ENCODE data around the gene FLT3.
A peak's percentile ranks its signal among the peaks of the same experiment; 100 is the strongest.

FLT3 gene

DNA sequence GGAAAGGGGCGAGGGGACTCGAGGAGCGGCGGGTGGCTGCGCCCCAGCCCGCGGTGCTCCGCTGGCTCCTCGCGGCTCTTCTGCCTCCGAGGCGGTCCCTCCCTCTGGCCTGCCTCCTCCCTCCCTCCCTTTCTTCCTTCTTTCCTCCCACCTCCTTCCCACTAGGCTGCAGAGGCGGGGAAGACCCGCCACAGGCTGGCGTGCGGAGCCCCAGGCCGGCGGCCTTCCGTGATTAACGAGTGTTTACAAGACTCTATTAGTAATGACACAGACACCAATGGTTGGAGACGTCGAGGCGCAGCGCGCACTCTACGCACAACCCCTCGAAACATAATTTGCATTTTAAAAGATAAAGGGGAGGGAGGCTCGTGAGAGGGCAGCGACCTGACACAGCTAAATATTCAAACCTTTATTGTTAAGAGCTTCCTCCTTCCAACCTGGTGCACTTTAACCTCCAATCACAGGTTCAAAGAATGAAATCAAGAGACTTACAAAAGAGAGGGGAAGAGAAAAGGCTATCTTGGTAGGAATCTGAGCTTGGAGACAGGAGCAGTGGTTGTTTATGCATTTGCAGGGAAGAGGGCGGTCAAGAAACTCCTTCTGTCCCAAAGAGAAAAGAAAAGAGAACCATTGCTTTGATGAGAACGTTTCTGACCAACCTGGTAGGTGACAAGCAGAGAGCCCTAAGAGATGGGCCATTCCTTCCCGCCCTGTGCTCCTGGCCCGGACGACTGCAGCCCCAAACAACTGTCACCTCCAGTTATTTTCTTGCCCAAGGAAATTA is 131.1 kb downstream of the FLT3 start, which contains the start of gene CDX2 (continued):
- TF ChIP-seq, protein P1, sequence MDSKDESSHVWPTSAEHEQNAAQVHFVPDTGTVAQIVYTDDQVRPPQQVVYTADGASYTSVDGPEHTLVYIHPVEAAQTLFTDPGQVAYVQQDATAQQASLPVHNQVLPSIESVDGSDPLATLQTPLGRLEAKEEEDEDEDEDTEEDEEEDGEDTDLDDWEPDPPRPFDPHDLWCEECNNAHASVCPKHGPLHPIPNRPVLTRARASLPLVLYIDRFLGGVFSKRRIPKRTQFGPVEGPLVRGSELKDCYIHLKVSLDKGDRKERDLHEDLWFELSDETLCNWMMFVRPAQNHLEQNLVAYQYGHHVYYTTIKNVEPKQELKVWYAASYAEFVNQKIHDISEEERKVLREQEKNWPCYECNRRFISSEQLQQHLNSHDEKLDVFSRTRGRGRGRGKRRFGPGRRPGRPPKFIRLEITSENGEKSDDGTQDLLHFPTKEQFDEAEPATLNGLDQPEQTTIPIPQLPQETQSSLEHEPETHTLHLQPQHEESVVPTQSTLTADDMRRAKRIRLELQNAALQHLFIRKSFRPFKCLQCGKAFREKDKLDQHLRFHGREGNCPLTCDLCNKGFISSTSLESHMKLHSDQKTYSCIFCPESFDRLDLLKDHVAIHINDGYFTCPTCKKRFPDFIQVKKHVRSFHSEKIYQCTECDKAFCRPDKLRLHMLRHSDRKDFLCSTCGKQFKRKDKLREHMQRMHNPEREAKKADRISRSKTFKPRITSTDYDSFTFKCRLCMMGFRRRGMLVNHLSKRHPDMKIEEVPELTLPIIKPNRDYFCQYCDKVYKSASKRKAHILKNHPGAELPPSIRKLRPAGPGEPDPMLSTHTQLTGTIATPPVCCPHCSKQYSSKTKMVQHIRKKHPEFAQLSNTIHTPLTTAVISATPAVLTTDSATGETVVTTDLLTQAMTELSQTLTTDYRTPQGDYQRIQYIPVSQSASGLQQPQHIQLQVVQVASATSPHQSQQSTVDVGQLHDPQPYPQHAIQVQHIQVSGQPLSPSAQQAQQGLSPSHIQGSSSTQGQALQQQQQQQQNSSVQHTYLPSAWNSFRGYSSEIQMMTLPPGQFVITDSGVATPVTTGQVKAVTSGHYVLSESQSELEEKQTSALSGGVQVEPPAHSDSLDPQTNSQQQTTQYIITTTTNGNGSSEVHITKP (tag by site-specific recombination; IDR thresholded peaks at IDR 0.05): 0 out of 2 replicates have a peak, but pooled peaks have one; percentile 8
- 0 out of 2 replicates have a peak, but pooled peaks have one; percentile 48 for TF ChIP-seq HIC1 (tag by site-specific recombination; IDR thresholded peaks at IDR 0.05)
- TF ChIP-seq WT1 (tag by site-specific recombination; IDR thresholded peaks at IDR 0.05): peak; percentile 77

- Histone ChIP-seq H3K4me3 (ENCODE audit: low read depth, low read length) (peak overlapping the region; percentile 47), H3K9me3 (ENCODE audit: control insufficient read depth, insufficient read depth, low read depth, low read length) (no peaks in the 10 kb centered on the region), H3K4me1 (ENCODE audit: control insufficient read depth, insufficient read depth, low read length) (no peaks in the 10 kb centered on the region), H3K36me3 (ENCODE audit: control insufficient read depth in 2 of 2, insufficient read depth in 1 of 2, low read length in 2 of 2) (peaks cover 0 to 14% of the 10 kb centered on the region in 2 experiments; a peak in 2 of 3 replicates), H3K27ac (ENCODE audit: extremely low read depth, low read depth, low read length) (peak overlapping the region; percentile 81; the same call in 1 of the 2 replicates)
- ChIA-PET POLR2A (no interaction called here), CTCF (interaction anchor here (1.0 to 1.3 kb wide), 4 partner anchors 10 to 142 kb away, joined by 3 to 5 read pairs (median 4); no protein-coding TSS in a partner anchor)
- TF ChIP-seq OVOL3 (tag by site-specific recombination; IDR thresholded peaks at IDR 0.05): no peak
- no peak for TF ChIP-seq ZNF621 (tag by site-specific recombination; IDR thresholded peaks at IDR 0.05)
- no peak for TF ChIP-seq BCL11B (tag by site-specific recombination; IDR thresholded peaks at IDR 0.05; ENCODE audit: low read depth)
- no peak for TF ChIP-seq ZNF18 (tag by site-specific recombination; IDR thresholded peaks at IDR 0.05)
- no peak for TF ChIP-seq GFI1B (tag by site-specific recombination; IDR thresholded peaks at IDR 0.05)
- no peak for TF ChIP-seq ZNF473 (tag by site-specific recombination; IDR thresholded peaks at IDR 0.05)
- TF ChIP-seq MYNN (tag by site-specific recombination; IDR thresholded peaks at IDR 0.05; ENCODE audit: borderline replicate concordance): no peak
- TF ChIP-seq, protein P2, sequence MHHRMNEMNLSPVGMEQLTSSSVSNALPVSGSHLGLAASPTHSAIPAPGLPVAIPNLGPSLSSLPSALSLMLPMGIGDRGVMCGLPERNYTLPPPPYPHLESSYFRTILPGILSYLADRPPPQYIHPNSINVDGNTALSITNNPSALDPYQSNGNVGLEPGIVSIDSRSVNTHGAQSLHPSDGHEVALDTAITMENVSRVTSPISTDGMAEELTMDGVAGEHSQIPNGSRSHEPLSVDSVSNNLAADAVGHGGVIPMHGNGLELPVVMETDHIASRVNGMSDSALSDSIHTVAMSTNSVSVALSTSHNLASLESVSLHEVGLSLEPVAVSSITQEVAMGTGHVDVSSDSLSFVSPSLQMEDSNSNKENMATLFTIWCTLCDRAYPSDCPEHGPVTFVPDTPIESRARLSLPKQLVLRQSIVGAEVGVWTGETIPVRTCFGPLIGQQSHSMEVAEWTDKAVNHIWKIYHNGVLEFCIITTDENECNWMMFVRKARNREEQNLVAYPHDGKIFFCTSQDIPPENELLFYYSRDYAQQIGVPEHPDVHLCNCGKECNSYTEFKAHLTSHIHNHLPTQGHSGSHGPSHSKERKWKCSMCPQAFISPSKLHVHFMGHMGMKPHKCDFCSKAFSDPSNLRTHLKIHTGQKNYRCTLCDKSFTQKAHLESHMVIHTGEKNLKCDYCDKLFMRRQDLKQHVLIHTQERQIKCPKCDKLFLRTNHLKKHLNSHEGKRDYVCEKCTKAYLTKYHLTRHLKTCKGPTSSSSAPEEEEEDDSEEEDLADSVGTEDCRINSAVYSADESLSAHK (tag by site-specific recombination; IDR thresholded peaks at IDR 0.05): no peak
- no peak for TF ChIP-seq ZNF585B (tag by site-specific recombination; IDR thresholded peaks at IDR 0.05)
- TF ChIP-seq, protein P3, sequence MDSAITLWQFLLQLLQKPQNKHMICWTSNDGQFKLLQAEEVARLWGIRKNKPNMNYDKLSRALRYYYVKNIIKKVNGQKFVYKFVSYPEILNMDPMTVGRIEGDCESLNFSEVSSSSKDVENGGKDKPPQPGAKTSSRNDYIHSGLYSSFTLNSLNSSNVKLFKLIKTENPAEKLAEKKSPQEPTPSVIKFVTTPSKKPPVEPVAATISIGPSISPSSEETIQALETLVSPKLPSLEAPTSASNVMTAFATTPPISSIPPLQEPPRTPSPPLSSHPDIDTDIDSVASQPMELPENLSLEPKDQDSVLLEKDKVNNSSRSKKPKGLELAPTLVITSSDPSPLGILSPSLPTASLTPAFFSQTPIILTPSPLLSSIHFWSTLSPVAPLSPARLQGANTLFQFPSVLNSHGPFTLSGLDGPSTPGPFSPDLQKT (IDR thresholded peaks at IDR 0.05; ENCODE audit: borderline replicate concordance, low read depth, low read length): no peak
- no peak for TF ChIP-seq ZEB2 (tag by site-specific recombination; IDR thresholded peaks at IDR 0.05)
- TF ChIP-seq, protein P4, sequence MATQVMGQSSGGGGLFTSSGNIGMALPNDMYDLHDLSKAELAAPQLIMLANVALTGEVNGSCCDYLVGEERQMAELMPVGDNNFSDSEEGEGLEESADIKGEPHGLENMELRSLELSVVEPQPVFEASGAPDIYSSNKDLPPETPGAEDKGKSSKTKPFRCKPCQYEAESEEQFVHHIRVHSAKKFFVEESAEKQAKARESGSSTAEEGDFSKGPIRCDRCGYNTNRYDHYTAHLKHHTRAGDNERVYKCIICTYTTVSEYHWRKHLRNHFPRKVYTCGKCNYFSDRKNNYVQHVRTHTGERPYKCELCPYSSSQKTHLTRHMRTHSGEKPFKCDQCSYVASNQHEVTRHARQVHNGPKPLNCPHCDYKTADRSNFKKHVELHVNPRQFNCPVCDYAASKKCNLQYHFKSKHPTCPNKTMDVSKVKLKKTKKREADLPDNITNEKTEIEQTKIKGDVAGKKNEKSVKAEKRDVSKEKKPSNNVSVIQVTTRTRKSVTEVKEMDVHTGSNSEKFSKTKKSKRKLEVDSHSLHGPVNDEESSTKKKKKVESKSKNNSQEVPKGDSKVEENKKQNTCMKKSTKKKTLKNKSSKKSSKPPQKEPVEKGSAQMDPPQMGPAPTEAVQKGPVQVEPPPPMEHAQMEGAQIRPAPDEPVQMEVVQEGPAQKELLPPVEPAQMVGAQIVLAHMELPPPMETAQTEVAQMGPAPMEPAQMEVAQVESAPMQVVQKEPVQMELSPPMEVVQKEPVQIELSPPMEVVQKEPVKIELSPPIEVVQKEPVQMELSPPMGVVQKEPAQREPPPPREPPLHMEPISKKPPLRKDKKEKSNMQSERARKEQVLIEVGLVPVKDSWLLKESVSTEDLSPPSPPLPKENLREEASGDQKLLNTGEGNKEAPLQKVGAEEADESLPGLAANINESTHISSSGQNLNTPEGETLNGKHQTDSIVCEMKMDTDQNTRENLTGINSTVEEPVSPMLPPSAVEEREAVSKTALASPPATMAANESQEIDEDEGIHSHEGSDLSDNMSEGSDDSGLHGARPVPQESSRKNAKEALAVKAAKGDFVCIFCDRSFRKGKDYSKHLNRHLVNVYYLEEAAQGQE (tag by site-specific recombination; IDR thresholded peaks at IDR 0.05): peak; percentile 78
- TF ChIP-seq ZNF660 (tag by site-specific recombination; IDR thresholded peaks at IDR 0.05): no peak
Measured at GRCh38 chr13:27968316-27969081, 131.9 kb downstream of the FLT3 start.
